Neutrophil (primary cell): ENCODE measurements around the gene SLC17A3.

Experiments
- H3K27ac ChIP-seq: fragments of 200-600 bp; sonication (generic); 2 replicates; pipeline ENCODE4 v1.5.1; 2016; ENCODE audit warnings: mild to moderate bottlenecking, moderate library complexity
- H3K27me3 ChIP-seq: fragments of 200-600 bp; sonication (generic); 2 replicates; pipeline ENCODE4 v1.6.0; 2016; ENCODE audit warnings: mild to moderate bottlenecking
- H3K36me3 ChIP-seq: fragments of 200-600 bp; sonication (generic); 2 replicates; pipeline ENCODE4 v1.5.1; 2017
- H3K4me1 ChIP-seq, 2 experiments: fragments of 200-600 bp in 1 of 2; sonication (generic) in 1 of 2; 1 replicate in 1 of 2; 2 replicates in 1 of 2; pipeline versions ENCODE4 v1.5.1 to v1.6.1; 2013 to 2016; ENCODE audit warnings: low read depth in 1 of 2, low read length in 1 of 2, mild to moderate bottlenecking in 1 of 2, moderate library complexity in 1 of 2; ENCODE audit not compliant: control insufficient read depth in 1 of 2, insufficient read depth in 1 of 2
- H3K4me3 ChIP-seq, 2 experiments: fragments of 200-600 bp in 1 of 2; sonication (generic) in 1 of 2; 1 replicate in 1 of 2; 2 replicates in 1 of 2; pipeline ENCODE4 v1.5.1; 2013 to 2016; ENCODE audit warnings: low read depth in 1 of 2, low read length in 1 of 2, mild to moderate bottlenecking in 1 of 2, moderate library complexity in 1 of 2
- H3K9me3 ChIP-seq: fragments of 200-600 bp; sonication (generic); 2 replicates; pipeline ENCODE4 v1.5.1; 2016
- TF ChIP-seq, protein P1 (sequence below): fragments of 200-600 bp; sonication (generic); IDR thresholded peaks from 2 replicates; pipeline ENCODE4 v1.5.1; 2016; ENCODE audit warnings: antibody characterized with exemption

Gene SLC17A3

DNA sequence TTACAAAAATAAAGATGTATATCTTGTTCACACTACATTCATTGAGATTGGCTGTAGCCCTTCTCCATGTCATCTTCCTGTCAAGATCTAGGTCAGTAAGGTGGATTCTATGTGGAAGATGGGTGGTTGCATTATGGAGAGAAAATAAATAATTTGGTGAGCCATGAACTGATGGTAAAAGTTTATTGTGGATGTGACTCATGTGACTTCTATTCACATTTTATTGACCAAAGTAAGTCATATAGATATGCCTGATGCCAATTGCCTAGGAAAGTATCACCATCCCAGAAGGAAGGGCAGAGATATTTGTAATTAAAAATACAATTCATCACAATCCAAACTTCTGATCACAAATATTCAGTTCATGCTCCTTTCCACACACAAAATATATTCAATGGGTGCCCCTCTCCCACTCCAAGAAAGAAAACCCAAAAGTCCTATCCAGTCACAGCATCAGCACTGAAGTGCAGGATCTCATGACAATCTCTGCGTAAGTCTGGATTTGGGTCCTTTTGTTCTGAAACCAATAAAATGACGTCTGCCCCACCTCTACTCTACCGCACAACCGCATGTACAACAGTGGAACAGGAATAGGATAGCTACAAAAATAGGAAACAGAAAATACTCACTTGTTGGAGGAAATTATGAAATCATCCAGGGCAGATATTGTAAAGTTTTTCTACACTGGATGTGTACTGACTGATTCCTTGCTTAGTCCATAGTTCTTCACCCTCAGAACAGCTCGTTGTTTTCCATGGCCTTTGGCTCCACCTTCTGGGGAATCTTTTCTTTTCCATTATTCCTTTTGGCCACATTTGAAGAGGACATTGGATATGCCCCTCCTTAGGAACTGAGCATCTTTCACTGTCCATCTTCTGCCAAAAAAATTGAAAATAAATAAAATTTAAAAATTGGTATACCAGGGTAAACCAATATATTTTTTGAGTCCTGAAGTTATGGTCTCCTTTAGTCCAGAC lies 16.1 kb upstream of the SLC17A3 start:
- Histone ChIP-seq H3K9me3 (no peaks in the 10 kb centered on the region), H3K27ac (no peak overlapping the region), H3K36me3 (no peaks in the 10 kb centered on the region), H3K27me3 (no peaks in the 10 kb centered on the region), H3K4me3 (no peak overlapping the region), H3K4me1 (no peaks in the 10 kb centered on the region)
- TF ChIP-seq, protein P1, sequence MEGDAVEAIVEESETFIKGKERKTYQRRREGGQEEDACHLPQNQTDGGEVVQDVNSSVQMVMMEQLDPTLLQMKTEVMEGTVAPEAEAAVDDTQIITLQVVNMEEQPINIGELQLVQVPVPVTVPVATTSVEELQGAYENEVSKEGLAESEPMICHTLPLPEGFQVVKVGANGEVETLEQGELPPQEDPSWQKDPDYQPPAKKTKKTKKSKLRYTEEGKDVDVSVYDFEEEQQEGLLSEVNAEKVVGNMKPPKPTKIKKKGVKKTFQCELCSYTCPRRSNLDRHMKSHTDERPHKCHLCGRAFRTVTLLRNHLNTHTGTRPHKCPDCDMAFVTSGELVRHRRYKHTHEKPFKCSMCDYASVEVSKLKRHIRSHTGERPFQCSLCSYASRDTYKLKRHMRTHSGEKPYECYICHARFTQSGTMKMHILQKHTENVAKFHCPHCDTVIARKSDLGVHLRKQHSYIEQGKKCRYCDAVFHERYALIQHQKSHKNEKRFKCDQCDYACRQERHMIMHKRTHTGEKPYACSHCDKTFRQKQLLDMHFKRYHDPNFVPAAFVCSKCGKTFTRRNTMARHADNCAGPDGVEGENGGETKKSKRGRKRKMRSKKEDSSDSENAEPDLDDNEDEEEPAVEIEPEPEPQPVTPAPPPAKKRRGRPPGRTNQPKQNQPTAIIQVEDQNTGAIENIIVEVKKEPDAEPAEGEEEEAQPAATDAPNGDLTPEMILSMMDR, result no peak

DNA sequence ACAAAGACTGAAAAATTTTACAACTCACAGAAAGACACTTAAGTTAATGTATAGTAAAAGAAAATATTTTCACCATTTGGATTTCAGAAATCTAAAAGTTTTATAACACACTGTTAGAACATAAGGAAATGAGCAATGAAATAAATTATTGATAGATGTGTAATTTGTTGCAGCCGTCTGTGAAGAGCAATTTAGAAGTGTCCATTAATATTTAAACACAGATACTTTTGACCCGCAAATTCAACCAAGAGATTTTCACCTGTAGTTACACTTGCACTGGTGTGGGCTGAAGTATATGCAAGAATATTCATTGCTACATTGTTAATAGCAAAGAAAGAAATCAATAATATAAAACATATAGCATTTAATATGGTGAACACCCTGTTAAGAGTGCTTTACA lies 14.6 kb upstream of the SLC17A3 start:
- Histone ChIP-seq H3K27me3 (no peaks in the 10 kb centered on the region), H3K9me3 (no peaks in the 10 kb centered on the region), H3K4me3 (no peak overlapping the region), H3K4me1 (no peaks in the 10 kb centered on the region), H3K36me3 (no peaks in the 10 kb centered on the region), H3K27ac (no peak overlapping the region)
- TF ChIP-seq, protein P1, result no peak

DNA sequence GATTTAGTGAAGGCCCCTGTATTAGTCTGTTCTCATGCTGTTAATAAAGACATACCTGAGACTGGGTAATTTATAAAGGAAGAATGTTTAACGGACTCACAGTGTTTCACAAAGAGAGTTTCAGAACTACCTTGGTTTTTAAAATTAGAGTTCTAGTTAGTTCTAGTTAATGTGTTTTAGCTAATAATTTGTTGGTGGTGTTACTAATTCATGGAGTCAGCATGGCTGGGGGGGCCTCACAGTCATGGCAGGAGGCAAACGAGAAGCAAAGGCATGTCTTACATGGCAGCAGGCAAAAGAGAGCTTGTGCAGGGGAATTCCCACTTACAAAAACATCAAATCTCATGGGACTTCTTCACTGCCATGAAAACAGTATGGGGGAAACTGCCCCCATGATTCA lies 12.0 kb upstream of the SLC17A3 start:
- Histone ChIP-seq H3K9me3 (no peaks in the 10 kb centered on the region), H3K27ac (no peak overlapping the region), H3K4me1 (no peaks in the 10 kb centered on the region), H3K4me3 (no peak overlapping the region), H3K27me3 (peaks cover 8% of the 10 kb centered on the region), H3K36me3 (no peaks in the 10 kb centered on the region)
- TF ChIP-seq, protein P1, result no peak

DNA sequence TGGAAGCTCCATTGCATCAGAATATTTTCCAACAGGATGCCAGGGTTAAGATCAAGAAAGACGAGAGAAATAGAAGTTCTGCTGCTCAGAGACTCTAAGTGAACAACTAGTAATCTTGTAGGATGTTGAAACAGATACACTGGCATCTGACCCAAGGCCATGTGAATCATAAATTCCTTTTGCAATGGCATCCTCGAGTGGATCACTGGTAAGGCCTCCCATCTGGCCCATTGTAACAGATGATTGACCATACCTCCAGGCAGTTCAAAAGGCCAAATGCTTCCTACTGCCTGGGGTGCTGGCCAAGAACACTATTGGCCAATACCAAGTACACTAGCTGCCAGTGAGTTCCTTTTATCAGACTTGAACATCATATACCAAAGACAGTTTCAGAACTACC lies 9.9 kb upstream of the SLC17A3 start:
- Histone ChIP-seq H3K36me3 (no peaks in the 10 kb centered on the region), H3K4me1 (no peaks in the 10 kb centered on the region), H3K4me3 (no peak overlapping the region), H3K9me3 (no peaks in the 10 kb centered on the region), H3K27me3 (peaks cover 8% of the 10 kb centered on the region), H3K27ac (no peak overlapping the region)
- TF ChIP-seq, protein P1, result no peak

DNA sequence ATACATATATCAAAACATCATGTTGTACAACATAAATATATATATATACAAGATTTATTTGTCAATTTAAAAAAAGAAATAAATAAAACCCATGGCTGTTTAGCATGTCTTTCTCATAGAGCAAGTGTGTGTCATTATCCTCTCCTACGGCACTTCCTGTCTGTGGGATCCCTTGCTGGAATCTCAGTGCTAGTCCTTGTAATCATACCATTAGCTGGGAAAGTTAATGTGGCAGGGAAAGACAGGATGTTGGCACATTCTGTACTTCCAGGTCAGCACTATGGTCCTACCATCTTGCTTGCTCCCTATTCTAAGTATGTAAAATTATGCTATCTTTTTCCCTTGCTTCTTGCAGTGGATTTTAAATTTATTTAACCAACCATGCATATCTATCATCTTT lies 9.5 kb upstream of the SLC17A3 start:
- no peaks in the 10 kb centered on the region for H3K4me1 ChIP-seq
- no peaks in the 10 kb centered on the region for H3K9me3 ChIP-seq
- TF ChIP-seq, protein P1, result no peak
- H3K36me3 ChIP-seq, result no peaks in the 10 kb centered on the region
- H3K27me3 ChIP-seq, result peaks cover 8% of the 10 kb centered on the region
- no peak overlapping the region for H3K27ac ChIP-seq
- H3K4me3 ChIP-seq, result no peak overlapping the region
